PC-3 (cell line): ENCODE measurements around the gene BCAT1.

Experiments used
- CTCF ChIP-seq: fragments of 300-600 bp; sonication (generic); conservative IDR thresholded peaks from 2 replicates; pipeline ENCODE4 v1.5.1; 2017; ENCODE audit warnings: antibody characterized with exemption, low read depth, mild to moderate bottlenecking, low read length
- EZH2phosphoT487 ChIP-seq: fragments of 300-600 bp; sonication (generic); IDR thresholded peaks from 2 replicates; pipeline ENCODE4 v1.6.1; 2018; ENCODE audit warnings: mild to moderate bottlenecking, antibody characterized with exemption, low read length, borderline replicate concordance

GRCh38 chr12:24974216-24974615 lies 25.3 kb upstream of the BCAT1 start:
- TF ChIP-seq CTCF (no peak), EZH2phosphoT487 (no peak)
